SK-N-SH (cell line): ENCODE data around the gene NDUFC2.

Experiments used
- CHD2 ChIP-seq: fragments of 150-350 bp; IDR thresholded peaks from 2 replicates; pipeline ENCODE4 v1.6.1; 2018; ENCODE audit warnings: low read length; ENCODE audit not compliant: partially characterized antibody
- CTCF ChIP-seq: fragments of 200-600 bp; sonication (generic); IDR thresholded peaks from 2 replicates; pipeline ENCODE4 v1.6.1; 2017; ENCODE audit warnings: antibody characterized with exemption, mild to moderate bottlenecking, moderate library complexity
- EP300 ChIP-seq, 2 experiments: IDR thresholded peaks; 2 replicates each; pipeline versions ENCODE4 v1.4.0 to v1.6.1; 2012; ENCODE audit warnings: borderline replicate concordance in 1 of 2, low read depth in 1 of 2, low read length in 1 of 2
- FOXM1 ChIP-seq: IDR thresholded peaks from 2 replicates; pipeline ENCODE4 v1.4.0; 2012; ENCODE audit warnings: low read depth, mild to moderate bottlenecking
- RAD21 ChIP-seq: IDR thresholded peaks from 2 replicates; pipeline ENCODE4 v1.6.1; 2012; ENCODE audit warnings: mild to moderate bottlenecking, low read length
- RFX5 ChIP-seq: IDR thresholded peaks from 2 replicates; pipeline ENCODE4 v1.6.1; 2012; ENCODE audit warnings: mild to moderate bottlenecking, improper control_type of control experiment, low read length
- SMC3 ChIP-seq: IDR thresholded peaks from 2 replicates; pipeline ENCODE4 v1.6.1; 2012; ENCODE audit warnings: low read depth, low read length, improper control_type of control experiment
- TEAD4 ChIP-seq: IDR thresholded peaks from 2 replicates; pipeline ENCODE4 v1.4.0; 2012; ENCODE audit warnings: mild to moderate bottlenecking, borderline replicate concordance; ENCODE audit not compliant: insufficient read depth
- USF2 ChIP-seq: fragments of 150-350 bp; IDR thresholded peaks from 2 replicates; pipeline ENCODE4 v1.6.1; 2017; ENCODE audit warnings: antibody characterized with exemption, low read length, low read depth, borderline replicate concordance
- ZBTB33 ChIP-seq: IDR thresholded peaks from 2 replicates; pipeline ENCODE4 v1.4.0; 2012; ENCODE audit warnings: low read depth, borderline replicate concordance

DNA sequence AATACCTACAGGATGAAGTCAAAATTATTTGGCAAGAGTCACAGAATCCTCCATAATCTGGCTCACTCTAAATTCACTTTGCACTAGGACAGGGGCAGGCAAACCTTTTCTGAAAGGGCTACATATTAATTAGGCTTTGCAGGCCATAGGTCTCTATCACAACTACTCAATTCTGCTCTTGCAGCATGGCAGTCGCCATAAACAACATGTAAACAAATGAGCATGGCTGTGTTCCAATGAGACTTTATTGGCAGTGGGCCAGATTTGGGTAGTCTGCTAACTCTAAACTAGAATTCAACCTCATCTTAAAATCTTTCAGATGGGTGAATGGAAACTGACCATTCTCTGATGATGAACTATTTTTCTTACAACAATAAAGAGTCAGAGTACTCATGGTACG is 10.2 kb downstream of the NDUFC2 start:
- TF ChIP-seq USF2: no peak
- TF ChIP-seq ZBTB33: no peak
- TF ChIP-seq TEAD4: no peak
- no peak for TF ChIP-seq CTCF
- no peak for TF ChIP-seq CHD2
- no peak for TF ChIP-seq RAD21
- no peak for TF ChIP-seq EP300 (IDR thresholded peaks at IDR 0.05; ENCODE audit: borderline replicate concordance in 1 of 2, low read depth in 1 of 2, low read length in 1 of 2)
- TF ChIP-seq RFX5: no peak
- TF ChIP-seq SMC3: no peak
- TF ChIP-seq FOXM1: no peak
